ENCODE measurements around the gene EDEM2.
"Not testable (repeated sequence)": the region's sequence is repeated elsewhere in the genome, so short reads cannot be mapped to it uniquely, and the experiment has no call there.

EDEM2 gene, protein sequence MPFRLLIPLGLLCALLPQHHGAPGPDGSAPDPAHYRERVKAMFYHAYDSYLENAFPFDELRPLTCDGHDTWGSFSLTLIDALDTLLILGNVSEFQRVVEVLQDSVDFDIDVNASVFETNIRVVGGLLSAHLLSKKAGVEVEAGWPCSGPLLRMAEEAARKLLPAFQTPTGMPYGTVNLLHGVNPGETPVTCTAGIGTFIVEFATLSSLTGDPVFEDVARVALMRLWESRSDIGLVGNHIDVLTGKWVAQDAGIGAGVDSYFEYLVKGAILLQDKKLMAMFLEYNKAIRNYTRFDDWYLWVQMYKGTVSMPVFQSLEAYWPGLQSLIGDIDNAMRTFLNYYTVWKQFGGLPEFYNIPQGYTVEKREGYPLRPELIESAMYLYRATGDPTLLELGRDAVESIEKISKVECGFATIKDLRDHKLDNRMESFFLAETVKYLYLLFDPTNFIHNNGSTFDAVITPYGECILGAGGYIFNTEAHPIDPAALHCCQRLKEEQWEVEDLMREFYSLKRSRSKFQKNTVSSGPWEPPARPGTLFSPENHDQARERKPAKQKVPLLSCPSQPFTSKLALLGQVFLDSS

DNA sequence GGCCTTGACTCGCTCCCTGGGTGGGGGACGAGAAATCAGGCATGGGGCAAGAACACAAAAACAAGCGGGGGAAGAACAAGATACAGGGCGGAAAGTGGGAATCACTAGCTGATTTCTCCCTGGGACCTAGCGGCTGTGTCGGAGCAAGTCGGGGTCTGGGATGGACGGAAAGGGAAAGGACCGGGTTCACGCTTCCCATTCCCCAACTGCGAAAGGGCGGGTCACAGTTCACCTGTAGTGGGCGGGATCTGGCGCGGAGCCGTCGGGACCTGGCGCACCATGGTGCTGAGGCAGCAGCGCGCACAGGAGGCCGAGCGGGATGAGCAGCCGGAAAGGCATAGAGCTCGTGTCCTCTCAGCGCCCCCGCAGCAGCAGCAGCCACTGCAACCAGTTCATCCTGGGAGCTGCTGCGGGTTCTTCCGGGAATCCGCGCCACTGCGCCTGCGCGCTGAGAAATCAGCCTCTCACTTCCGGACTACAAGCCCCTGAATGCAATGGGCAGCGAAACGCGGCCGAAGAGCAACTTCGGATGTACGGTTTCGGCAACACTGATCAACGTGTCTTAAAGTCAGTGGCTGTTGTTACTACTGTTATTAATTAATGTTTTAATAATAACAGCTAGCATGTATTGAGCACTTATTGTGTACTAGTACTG lies at the start of gene EDEM2:
Gene EDEM2 (minus strand): TSS at position 417 of the 655 bp plus-strand sequence. CDS start 78 bp downstream, at position 339.
- DNase-seq (ENCODE audit: low read depth in 2 of 2), result peak; percentile 86 to 87

DNA sequence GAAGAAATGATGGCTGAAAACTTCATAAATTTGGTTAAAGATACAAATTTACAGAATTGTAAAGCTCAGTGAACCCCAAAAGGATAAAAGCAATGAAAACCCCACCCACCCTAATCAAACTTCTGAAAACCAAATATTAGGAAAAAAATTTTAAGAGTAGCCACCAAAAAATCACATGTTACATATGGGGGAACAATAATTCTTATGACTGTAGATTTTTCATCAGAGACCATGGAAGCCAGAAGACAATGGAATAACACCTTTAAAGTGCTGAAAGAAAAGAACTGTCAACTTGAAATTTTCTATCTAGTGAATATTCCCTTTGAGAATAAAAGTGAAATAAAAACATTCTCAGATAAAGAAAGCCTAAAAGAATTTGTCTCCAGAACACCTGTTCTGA lies 49.2 kb upstream of the EDEM2 start:
- no peak for DNase-seq (ENCODE audit: low read depth in 2 of 2)

DNA sequence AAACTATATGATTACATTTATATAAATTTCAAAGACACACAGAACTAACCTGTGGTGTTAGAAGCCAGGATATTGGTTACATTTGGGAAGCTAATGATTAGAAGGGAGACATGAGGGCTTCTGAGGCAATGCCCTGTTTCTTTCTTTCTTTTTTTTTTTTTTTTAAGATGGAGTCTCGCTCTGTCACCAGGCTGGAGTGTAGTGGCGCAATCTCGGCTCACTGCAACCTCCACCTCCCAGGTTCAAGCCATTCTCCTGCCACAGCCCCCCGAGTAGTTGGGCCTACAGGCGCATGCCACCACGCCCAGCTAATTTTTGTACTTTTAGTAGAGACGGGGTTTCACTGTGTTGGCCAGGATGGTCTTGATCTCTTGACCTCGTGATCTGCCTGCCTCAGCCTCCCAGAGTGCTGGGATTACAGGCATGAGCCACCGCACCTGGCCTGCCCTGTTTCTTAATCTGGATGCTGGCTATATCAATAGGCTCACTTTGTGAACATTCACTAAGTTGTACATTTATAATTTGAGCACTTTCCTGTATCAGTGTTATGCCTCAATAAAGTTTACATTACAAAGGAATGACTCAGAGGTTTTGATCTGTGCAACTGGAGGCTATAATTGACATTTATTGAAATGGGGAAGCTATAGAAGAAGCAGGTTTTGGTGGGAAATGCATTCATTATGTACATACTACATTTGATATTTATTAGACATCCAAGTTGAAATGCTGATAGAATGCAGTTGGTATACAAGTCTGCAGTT lies 46.1 kb upstream of the EDEM2 start:
- not testable (repeated sequence) for DNase-seq (ENCODE audit: low read depth in 2 of 2)

DNA sequence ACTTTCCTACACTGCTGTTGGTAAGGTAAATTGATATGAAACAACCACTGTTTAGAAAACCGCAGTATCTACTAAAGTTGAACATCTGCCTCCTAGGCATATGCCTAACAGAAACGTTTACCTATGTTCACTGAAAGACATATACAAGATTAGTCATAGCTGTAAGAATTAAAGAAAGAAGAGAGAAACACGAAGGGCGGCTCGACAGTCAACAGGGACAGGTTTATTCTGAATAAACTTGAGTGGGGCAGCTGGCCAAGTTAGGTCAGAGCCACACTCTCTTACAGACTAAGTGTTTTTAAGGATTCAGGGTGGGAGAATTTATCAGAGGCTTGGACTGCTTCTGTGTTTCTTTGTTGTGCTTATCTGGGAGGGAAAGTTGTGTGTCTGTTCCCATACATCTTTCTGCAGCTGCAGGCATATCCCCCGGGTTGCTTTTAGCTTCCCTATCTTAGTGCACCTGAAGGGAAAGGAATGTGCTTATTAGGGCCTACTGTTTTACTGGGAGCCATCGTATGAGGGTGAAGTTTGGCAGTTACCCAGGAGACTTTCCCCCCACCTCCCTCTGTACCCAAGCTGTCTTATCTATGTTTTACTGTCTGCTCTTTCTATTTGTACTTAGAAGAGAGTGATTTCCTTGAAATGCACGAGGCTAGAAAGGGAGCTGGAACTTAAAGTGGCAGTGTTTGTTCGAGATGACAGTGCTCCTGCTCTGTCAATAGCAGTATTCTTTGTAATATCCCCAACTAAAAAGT lies 45.2 kb upstream of the EDEM2 start:
- no peak for DNase-seq (ENCODE audit: low read depth in 2 of 2)

DNA sequence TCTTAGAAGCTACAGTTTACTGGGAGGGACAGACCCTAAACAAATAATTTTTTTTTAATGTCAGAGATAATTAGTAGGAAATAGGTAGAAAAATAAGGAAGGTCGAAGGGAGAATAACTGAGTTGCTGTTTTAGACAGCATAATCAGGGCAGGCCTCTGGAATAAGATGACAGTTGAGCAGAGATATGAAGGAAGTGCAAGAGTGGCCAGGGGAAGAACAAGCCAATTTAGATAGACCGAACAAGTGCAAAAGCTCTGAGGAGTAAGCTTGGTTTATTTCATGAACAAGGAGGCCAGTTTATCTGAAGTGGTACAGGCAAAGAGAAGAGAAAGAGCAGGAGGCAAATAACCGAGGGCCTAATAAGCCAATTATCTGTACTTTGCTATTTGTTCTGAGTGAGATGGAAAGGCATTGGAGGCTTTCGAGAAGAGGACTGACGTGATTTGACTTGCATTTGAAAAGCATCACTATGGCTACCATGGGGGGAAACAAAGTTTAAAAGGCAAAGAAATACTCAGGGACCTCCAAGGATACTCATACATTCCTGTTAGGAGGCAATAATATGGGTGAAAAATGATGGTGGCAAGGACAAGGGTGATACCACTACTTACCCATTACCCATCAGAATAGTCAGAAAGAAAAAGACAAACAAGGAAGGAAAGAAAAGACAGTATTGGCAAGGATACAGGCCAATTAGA lies 44.4 kb upstream of the EDEM2 start:
- DNase-seq (ENCODE audit: low read depth in 2 of 2), result no peak

DNA sequence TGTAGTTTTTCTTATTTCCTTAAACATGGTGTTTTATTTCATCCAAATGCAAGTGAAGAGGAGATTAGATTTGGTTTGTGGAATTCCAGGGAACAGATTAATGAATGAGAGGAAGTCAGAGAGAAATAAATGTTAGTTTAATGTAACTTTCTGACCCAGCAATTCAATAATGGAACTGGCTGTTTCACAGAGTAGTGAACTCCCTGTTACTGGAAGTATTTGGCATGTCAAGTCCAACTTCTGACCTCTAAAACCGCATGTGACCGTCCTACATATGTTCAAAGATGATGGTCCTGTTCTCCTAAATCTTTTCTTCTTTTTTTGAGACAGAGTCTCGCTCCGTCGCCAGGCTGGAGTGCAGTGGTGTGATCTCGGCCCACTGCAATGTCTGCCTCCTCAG lies 43.4 kb upstream of the EDEM2 start:
- DNase-seq (ENCODE audit: low read depth in 2 of 2), result no peak

DNA sequence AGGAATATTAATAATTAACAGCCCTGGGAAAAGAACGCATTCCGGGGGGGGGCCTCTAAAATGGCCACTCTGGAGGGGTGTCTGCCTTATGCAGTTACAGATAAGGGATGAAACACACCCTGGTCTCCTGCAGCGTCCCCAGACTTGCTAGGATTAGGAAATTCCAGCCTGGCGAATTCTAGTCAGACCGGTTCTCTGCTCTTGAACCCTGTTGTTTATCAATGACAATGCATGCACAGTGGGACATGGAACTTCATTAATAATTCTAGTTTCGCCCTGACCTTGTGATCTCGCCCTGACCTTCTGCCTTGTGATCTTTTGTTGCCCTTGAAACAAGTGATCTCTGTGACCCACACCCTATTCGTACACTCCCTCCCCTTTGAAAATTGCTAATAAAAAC lies 42.1 kb upstream of the EDEM2 start:
- not testable (repeated sequence) for DNase-seq (ENCODE audit: low read depth in 2 of 2)

DNA sequence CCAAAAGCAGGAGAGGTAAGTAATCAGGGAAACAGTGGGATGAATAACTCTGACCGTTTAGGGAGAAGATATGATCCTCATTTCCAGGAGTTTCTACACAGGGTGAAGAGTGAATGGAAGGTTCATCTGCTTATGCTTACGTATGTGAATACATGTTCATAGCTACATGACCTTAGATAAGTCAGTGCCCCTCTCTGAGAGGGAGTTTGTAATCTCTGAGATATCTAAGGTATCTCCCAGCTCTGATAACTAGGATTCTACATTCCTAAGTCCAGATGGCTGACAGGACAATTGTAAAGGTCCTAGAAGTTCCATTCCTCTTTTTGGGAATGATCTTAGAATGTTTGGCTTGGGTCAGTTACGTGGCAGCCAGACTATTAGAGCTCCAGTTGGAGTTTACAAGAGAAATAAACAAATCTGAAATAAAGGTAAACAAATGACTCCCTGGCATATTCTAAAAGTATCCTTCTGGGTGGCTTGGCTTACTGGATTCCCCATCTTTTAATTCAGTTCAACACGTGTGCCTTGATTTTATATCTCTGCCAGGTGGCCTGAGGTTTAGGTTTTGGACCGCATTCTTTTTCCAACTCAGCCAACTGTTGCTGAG lies 40.6 kb upstream of the EDEM2 start:
- no peak for DNase-seq (ENCODE audit: low read depth in 2 of 2)

DNA sequence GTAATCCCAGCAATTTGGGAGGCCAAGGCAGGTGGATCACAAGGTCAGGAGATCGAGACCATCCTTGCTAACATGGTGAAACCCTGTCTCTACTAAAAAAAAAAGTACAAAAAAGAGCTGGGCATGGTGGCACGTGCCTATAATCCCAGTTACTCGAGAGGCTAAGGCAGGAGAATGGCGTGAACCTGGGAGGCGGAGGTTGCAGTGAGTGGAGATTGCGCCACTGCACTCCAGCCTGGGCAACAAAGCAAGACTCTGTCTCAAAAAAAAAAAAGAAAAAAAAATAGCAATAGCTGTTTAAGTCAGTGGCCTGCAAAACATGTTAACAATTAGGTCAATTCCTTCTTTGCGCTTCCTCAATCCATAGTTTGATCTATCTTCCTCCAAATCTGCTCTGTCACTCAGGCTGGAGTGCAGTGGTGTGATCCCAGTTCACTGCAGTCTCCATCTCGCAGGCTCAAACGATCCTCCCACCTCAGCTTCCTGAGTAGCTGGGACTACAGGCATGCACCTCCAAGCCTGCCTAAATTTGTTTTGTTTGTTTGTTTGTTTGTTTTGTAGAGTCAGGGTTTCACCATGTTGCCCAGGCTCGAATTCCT lies 39.7 kb upstream of the EDEM2 start:
- DNase-seq (ENCODE audit: low read depth in 2 of 2), result not testable (repeated sequence)

DNA sequence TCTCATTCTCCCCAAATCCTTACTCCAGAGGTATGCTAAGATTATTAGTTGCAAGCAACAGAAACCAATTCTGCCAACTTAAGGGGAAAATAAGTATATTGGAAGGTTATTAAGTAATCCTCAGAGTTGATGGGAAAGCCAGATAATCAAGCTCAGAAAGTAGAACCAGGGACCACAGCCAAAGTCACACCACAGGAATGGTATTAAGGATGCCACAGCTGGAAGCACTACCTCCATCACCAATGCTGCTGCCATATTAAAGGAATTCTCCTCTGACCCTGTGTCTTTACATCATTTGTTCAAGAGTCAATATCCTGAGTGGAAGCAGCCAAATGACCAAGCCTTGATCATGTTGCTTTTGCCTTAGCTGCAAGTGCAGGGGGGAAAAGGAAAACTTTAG lies 34.6 kb upstream of the EDEM2 start:
- DNase-seq (ENCODE audit: low read depth in 2 of 2), result no peak

DNA sequence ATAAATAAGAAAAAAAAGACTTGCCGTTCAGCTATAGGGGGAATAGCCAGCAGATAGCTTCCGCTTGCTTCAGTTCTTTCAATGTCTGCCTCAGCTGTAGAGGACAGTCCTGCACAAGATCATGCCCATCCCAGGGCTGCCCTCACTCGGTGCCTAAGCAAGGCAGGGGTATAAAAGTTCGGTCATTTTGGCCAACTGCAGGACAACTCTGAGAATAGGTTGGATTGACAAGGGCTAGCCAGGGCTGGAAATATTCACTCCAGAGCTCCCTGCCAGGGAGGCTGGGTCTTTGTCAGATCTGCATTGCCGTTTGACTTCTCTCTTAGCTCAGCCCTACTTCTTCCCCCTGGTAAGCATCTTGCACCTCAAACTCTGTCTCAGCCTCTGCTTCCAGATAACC lies 33.1 kb upstream of the EDEM2 start:
- no peak for DNase-seq (ENCODE audit: low read depth in 2 of 2)

DNA sequence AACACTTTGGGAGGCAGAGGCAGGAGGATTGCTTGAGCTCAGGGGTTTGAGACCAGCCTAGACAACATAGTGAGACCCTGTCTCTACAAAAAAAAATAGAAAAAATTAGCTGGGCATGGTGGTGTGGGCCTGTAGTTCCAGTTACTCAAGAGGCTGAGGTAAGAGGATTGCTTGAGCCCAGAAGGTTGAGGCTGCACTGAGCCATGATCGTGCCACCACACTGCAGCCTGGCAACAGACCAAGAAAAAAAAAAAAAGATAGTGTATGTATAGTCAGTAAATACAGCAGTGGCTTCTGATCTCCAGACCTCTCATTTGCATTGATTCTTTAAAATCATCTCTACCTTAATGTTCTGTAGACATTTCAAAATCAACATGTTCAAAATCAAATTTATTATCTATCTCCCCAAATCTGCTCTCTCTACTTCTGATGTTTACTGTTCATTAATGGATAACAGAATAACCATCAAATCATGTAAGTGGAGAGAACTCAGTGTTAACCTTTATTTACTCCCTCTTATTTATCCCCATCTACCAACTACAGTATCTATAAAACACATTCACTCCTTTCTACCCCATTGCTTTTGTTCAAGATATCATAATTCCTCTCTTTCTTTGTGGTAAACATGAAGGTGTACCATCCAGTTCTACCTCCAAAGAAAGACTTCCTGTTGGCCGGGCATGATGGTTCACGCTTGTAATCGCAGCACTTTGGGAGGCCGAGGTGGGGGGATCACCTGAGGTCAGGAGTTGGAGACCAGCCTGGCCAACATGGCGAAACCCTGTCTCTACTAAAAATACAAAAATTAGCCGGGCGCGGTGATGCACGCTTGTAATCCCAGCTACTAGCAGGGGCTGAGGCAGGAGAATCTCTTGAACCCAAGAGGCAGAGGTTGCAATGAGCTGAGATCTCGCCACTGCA lies 32.4 kb upstream of the EDEM2 start:
- DNase-seq (ENCODE audit: low read depth in 2 of 2), result no peak

DNA sequence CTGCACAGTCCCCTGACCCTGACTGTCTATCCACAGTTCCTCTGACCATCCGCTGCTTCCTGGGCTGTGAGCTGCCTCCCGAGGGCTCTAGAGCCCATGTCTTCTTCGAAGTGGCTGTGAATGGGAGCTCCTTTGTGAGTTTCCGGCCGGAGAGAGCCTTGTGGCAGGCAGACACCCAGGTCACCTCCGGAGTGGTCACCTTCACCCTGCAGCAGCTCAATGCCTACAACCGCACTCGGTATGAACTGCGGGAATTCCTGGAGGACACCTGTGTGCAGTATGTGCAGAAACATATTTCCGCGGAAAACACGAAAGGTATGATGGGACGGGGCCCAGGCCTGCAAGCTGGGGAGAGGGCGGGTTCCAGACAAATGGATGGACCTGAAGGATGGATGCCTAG lies 29.0 kb upstream of the EDEM2 start:
- no peak for DNase-seq (ENCODE audit: low read depth in 2 of 2)

DNA sequence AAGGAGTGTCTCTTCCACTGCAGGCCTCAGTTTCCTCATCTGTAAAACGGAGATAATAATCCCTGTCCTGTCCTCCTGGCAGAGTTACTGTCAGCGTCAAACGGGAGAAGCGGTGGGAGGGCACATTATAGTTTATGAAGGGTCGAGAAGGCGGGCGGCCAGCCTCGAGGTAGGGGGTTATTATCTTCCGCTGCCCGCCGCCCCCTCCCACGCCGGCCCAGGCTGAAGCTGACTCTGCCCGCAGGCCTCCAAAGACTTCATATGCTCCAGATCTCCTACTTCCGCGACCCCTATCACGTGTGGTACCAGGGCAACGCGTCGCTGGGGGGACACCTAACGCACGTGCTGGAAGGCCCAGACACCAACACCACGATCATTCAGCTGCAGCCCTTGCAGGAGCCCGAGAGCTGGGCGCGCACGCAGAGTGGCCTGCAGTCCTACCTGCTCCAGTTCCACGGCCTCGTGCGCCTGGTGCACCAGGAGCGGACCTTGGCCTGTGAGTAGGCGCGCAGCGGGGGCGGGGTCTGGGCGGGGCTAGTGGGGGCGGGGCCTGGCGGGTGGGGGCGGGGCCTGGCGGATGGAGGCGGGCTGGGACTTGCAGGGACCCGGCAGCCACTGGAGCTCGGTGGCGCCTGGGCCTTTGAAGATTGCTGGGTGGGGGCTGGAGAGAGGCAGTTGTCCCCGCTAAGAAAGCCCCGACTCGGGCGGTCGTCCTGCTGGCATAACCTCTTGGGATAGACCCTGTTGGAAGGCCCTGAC lies 27.5 kb upstream of the EDEM2 start:
- DNase-seq (ENCODE audit: low read depth in 2 of 2), result no peak

DNA sequence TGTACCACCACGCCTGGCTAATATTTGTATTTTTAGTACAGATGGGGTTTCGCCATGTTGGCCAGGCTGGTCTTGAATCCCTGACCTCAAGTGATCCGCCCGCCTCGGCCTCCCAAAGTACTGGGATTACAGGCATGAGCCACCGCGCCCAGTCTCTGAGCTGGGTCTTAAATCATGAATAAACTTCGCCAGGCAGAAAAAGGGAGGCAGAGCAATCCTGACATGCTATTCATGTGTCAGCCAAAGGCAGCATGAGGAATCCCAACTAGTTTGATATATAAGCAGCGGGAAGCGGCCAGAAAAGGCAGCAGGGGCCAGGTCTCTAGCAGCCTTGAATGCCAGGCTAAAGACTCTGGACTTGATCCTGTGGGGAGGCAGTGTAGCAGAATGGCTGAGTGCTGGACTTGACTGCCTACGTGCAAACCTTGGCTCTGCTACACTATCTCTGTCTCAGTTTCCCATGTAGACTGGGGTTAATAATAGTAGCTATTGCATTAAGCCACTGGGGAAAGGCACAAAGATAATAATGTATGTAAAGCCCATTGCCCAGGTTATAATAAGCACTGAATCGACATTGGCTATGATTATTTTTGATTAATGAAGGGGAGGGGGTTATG lies 26.5 kb upstream of the EDEM2 start:
- no peak for DNase-seq (ENCODE audit: low read depth in 2 of 2)

DNA sequence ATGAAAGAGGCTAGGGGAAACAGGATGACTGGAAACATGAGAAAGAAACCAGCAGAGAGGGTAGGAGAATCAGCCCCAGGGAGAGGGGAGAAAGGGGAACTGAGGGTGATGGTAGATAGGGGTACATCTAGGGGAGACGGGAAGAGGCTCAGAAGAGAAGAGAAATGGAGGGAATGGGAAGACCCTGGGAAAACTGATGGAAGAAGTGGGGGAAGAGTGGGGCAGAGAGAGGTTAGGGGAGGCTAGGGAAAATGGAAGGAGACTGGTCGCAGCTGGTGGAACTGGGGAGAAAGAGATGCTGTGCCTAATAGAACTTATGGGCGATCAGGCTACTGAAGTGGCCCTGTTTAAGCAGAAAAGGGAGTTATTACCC lies 25.3 kb upstream of the EDEM2 start:
- DNase-seq (ENCODE audit: low read depth in 2 of 2), result no peak

DNA sequence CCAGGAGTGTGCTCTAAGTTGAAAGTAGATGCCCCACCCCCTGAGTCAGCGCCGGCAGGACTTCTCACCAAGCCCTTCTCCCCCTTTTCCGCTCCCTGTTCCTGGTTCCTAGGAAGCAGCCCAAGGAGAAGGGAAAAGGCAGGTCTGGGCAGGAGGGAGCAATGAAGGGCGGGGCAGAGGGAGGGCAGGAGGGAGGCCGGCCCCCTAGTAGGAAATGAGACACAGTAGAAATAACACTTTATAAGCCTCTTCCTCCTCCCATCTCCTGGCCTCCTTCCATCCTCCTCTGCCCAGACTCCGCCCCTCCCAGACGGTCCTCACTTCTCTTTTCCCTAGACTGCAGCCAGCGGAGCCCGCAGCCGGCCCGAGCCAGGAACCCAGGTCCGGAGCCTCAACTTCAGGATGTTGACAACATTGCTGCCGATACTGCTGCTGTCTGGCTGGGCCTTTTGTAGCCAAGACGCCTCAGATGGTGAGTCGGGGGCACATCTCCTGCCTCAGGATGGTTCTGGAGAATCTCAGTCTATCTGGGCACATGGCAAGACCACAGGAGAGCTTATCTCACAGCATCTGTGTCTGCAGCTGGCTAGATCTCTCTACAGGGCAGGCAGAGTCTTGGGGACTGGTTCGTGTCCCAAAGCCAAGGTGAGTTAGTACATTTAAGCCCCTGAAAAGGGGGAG lies 24.8 kb upstream of the EDEM2 start, which contains the start of gene PROCR:
Gene PROCR (plus strand): TSS at position 320 of the 681 bp plus-strand sequence. CDS start 83 bp downstream, at position 403.
- no peak for DNase-seq (ENCODE audit: low read depth in 2 of 2)
